Loucy (cell line): ENCODE results near the gene L1CAM.

Experiments used
- H2AFZ ChIP-seq: fragments of 200-600 bp; sonication (generic); 2 replicates; pipeline ENCODE4 v1.6.0; 2016; ENCODE audit warnings: antibody characterized with exemption, mild to moderate bottlenecking, low read length, moderate library complexity
- H3F3A ChIP-seq: fragments of 200-600 bp; 2 replicates; pipeline ENCODE4 v1.6.0; 2016; ENCODE audit warnings: antibody characterized with exemption, low read depth, mild to moderate bottlenecking
- H3K27me3 ChIP-seq: fragments of 200-600 bp; sonication (generic); 2 replicates; pipeline ENCODE4 v1.6.1; 2014; ENCODE audit warnings: low read length, mild to moderate bottlenecking; ENCODE audit not compliant: insufficient read depth, poor library complexity, severe bottlenecking
- H3K36me3 ChIP-seq: fragments of 200-600 bp; sonication (generic); 2 replicates; pipeline ENCODE4 v1.6.1; 2016; ENCODE audit warnings: low read length; ENCODE audit not compliant: insufficient read depth
- H3K4me1 ChIP-seq: fragments of 200-600 bp; sonication (generic); 2 replicates; pipeline ENCODE4 v1.5.1; 2014; ENCODE audit warnings: low read length, mild to moderate bottlenecking; ENCODE audit not compliant: insufficient read depth, poor library complexity, severe bottlenecking
- H3K4me2 ChIP-seq: fragments of 200-600 bp; sonication (generic); 2 replicates; pipeline ENCODE4 v1.6.0; 2014; ENCODE audit warnings: antibody characterized with exemption, low read length, low read depth, mild to moderate bottlenecking; ENCODE audit not compliant: poor library complexity, severe bottlenecking
- H3K4me3 ChIP-seq: fragments of 200-600 bp; sonication (generic); 2 replicates; pipeline ENCODE4 v1.5.1; 2014; ENCODE audit warnings: low read length, mild to moderate bottlenecking, mixed read lengths; ENCODE audit not compliant: poor library complexity, severe bottlenecking
- H3K79me2 ChIP-seq: fragments of 200-600 bp; sonication (generic); 2 replicates; pipeline ENCODE4 v1.6.1; 2014; ENCODE audit warnings: low read length; ENCODE audit not compliant: insufficient read depth
- H3K9ac ChIP-seq: fragments of 200-600 bp; sonication (generic); 2 replicates; pipeline ENCODE4 v1.6.0; 2014; ENCODE audit warnings: mild to moderate bottlenecking, low read depth, low read length, moderate library complexity; ENCODE audit not compliant: poor library complexity, severe bottlenecking
- H3K9me2 ChIP-seq: fragments of 200-600 bp; sonication (generic); replicated peaks from 2 replicates; pipeline ENCODE4 v1.6.1; 2016; ENCODE audit warnings: low read depth, low read length, mixed read lengths
- H3K9me3 ChIP-seq: fragments of 200-600 bp; sonication (generic); 2 replicates; pipeline ENCODE4 v1.6.1; 2014; ENCODE audit warnings: mild to moderate bottlenecking, antibody characterized with exemption, low read length, low read depth; ENCODE audit not compliant: insufficient read depth
- H4K20me1 ChIP-seq: fragments of 200-600 bp; sonication (generic); 2 replicates; pipeline ENCODE4 v1.6.0; 2014; ENCODE audit warnings: antibody characterized with exemption, low read length, mild to moderate bottlenecking; ENCODE audit not compliant: insufficient read depth, poor library complexity, severe bottlenecking
- CTCF ChIP-seq: fragments of 200-600 bp; sonication (generic); conservative IDR thresholded peaks from 2 replicates; pipeline ENCODE4 v1.5.1; 2014; ENCODE audit warnings: mild to moderate bottlenecking, antibody characterized with exemption, low read length
- EZH2phosphoT487 ChIP-seq: fragments of 200-600 bp; IDR thresholded peaks from 2 replicates; pipeline ENCODE4 v1.6.1; 2018; ENCODE audit warnings: antibody characterized with exemption, mild to moderate bottlenecking, moderate library complexity, borderline replicate concordance

Gene L1CAM

GRCh38 chrX:153814591-153815315 lies 71.2 kb downstream of the L1CAM start:
- Histone ChIP-seq H3K4me2 (no peak overlapping the region), H3K4me1 (peaks cover 4% of the 10 kb centered on the region), H3K4me3 (no peak overlapping the region), H3K9me3 (no peaks in the 10 kb centered on the region), H4K20me1 (no peaks in the 10 kb centered on the region), H3K79me2 (no peaks in the 10 kb centered on the region), H3K27me3 (no peaks in the 10 kb centered on the region), H2AFZ (no peak overlapping the region), H3K36me3 (no peaks in the 10 kb centered on the region), H3K9ac (no peak overlapping the region), H3K9me2 (no peaks in the 10 kb centered on the region), H3F3A (no peaks in the 10 kb centered on the region)
- TF ChIP-seq EZH2phosphoT487 = no peak
- no peak for TF ChIP-seq CTCF

DNA sequence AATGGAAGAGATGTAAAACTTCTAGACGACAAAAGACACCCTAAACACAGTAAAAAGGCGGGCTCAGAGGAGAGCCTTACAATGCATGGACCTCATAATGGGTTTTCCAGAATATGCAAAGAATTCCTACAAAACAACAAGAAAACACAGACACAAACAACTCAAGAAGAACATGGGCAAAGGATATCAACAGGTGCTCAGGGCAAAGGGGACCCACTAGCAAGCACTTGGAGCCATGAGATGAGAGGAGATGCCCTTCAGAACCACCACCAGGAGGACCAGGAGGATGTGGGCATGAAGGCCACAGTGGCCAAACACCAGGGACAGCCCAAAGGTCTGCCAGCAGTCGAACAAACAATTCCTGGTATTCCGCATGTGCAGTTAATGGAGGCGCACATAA lies 72.8 kb downstream of the L1CAM start:
- Histone ChIP-seq H3K4me3 (no peak overlapping the region), H3K9me2 (no peaks in the 10 kb centered on the region), H3K79me2 (no peaks in the 10 kb centered on the region), H4K20me1 (no peaks in the 10 kb centered on the region), H3K9me3 (no peaks in the 10 kb centered on the region), H3F3A (no peaks in the 10 kb centered on the region), H3K4me2 (no peak overlapping the region), H2AFZ (no peak overlapping the region), H3K36me3 (no peaks in the 10 kb centered on the region), H3K4me1 (peaks cover 4% of the 10 kb centered on the region), H3K9ac (no peak overlapping the region), H3K27me3 (no peaks in the 10 kb centered on the region)
- no peak for TF ChIP-seq EZH2phosphoT487
- TF ChIP-seq CTCF = no peak

- Histone ChIP-seq H3K79me2 (no peaks in the 10 kb centered on the region), H3K9ac (no peak overlapping the region), H3K9me3 (no peaks in the 10 kb centered on the region), H4K20me1 (no peaks in the 10 kb centered on the region), H3K36me3 (no peaks in the 10 kb centered on the region), H3K27me3 (no peaks in the 10 kb centered on the region), H3K4me3 (no peak overlapping the region), H3K4me1 (peaks cover 4% of the 10 kb centered on the region), H2AFZ (no peak overlapping the region), H3K9me2 (no peaks in the 10 kb centered on the region), H3K4me2 (no peak overlapping the region), H3F3A (no peaks in the 10 kb centered on the region)
- no peak for TF ChIP-seq CTCF
- no peak for TF ChIP-seq EZH2phosphoT487
Observed at GRCh38 chrX:153812220-153812619, 73.8 kb downstream of the L1CAM start.
